Transverse colon (tissue), 4 donors: ENCODE measurements around the gene EIF4EBP2. TPM values are rescaled to one million over a fixed set of nuclear protein-coding genes. Genes with fewer than 3 reads are reported as not detected.

Experiments
- DNase-seq: peaks from one replicate; pipeline ENCODE4 v3.0.0-alpha.2; 2019
- H3K27ac ChIP-seq, 4 donors: fragments of 200-600 bp; sonication (generic); 2 replicates each; pipeline ENCODE4 v1.5.1; 2016 to 2018; ENCODE audit warnings: inconsistent platforms in 4 of 4
- H3K27me3 ChIP-seq: fragments of 200-600 bp; sonication (generic); 2 replicates; pipeline ENCODE4 v1.5.1; 2017; ENCODE audit warnings: inconsistent platforms
- H3K36me3 ChIP-seq, 4 donors: fragments of 200-600 bp; sonication (generic); 2 replicates each; pipeline ENCODE4 v1.5.1; 2017 to 2019; ENCODE audit warnings: inconsistent platforms in 4 of 4
- H3K4me1 ChIP-seq, 4 donors: fragments of 200-600 bp; sonication (generic); 2 replicates each; pipeline ENCODE4 v1.5.1; 2017 to 2020; ENCODE audit warnings: inconsistent platforms in 4 of 4
- H3K4me3 ChIP-seq, 4 donors: fragments of 200-600 bp; sonication (generic); 1 replicate in 1 of 4; 2 replicates in 3 of 4; pipeline versions ENCODE4 v1.5.1 to v1.6.1; 2017 to 2019; ENCODE audit warnings: inconsistent platforms in 4 of 4
- H3K9me3 ChIP-seq, 2 donors: fragments of 200-600 bp; sonication (generic); 2 replicates each; pipeline ENCODE4 v1.5.1; 2017 to 2019; ENCODE audit warnings: inconsistent platforms in 2 of 2
- EP300 ChIP-seq: sonication (generic); formaldehyde crosslinking; IDR thresholded peaks from one replicate; pipeline ENCODE4 v1.6.1; 2017; ENCODE audit warnings: antibody characterized with exemption, low read depth
- POLR2A ChIP-seq: fragments of 450-650 bp; IDR thresholded peaks from one replicate; pipeline ENCODE4 v1.6.1; 2016; ENCODE audit warnings: antibody characterized with exemption, mild to moderate bottlenecking, moderate library complexity
- POLR2AphosphoS5 ChIP-seq, 3 donors: sonication (generic); formaldehyde crosslinking; IDR thresholded peaks; one replicate each; pipeline ENCODE4 v1.6.1; 2016; ENCODE audit warnings: antibody characterized with exemption in 3 of 3
- WGBS, 2 donors: methylation state at CpG; one replicate each; pipeline ENCODE4 v1.1.5; 2018; ENCODE audit warnings: low coverage in 1 of 2; 5-methylcytosine and 5-hydroxymethylcytosine counted together
- in situ Hi-C, 4 donors: fragments of 200-750 bp; cut with MboI; loops; one replicate each; pipeline versions ENCODE4 v1.15.0 to v1.15.1; 2017; ENCODE audit warnings: low sequenced_read_pairs in 3 of 4, low pct_ligation_motif_present in 1 of 4, low pct_unique_long_range_greater_than_20kb in 1 of 4
- intact Hi-C: fragments of 100-400 bp; cut with DNase I; formaldehyde crosslinking; loops from one replicate; pipeline ENCODE4 v1.15.1; 2023; ENCODE audit warnings: low total_unique reads
- total RNA-seq, 4 donors: library from RNA; depleted of rRNA; stranded (reverse); fragments of >200 nt; gene quantifications; one replicate each; pipeline ENCODE4 v1.1.0, GENCODE V29; 2016
- TF ChIP-seq, protein P1 (sequence below), 5 experiments: fragments of 200-600 bp in 3 of 5; fragments of 450-650 bp in 2 of 5; sonication (generic) in 3 of 5; IDR thresholded peaks; 1 replicate in 2 of 5; 2 replicates in 3 of 5; pipeline ENCODE4 v1.5.1; 2016 to 2017; ENCODE audit warnings: antibody characterized with exemption in 5 of 5, inconsistent platforms in 3 of 5, mild to moderate bottlenecking in 2 of 5, moderate library complexity in 1 of 5

EIF4EBP2 gene
- total RNA-seq, 4 donors from 2014 or later, result 43.6 to 117 (median 110) TPM

GRCh38 chr10:70426823-70427222, 22.9 kb downstream of the EIF4EBP2 start:
- DNase-seq, result no peak
- TF ChIP-seq EP300 (no peak), POLR2AphosphoS5 (IDR thresholded peaks at IDR 0.05) (no peak), POLR2A (no peak)
- TF ChIP-seq, protein P1, sequence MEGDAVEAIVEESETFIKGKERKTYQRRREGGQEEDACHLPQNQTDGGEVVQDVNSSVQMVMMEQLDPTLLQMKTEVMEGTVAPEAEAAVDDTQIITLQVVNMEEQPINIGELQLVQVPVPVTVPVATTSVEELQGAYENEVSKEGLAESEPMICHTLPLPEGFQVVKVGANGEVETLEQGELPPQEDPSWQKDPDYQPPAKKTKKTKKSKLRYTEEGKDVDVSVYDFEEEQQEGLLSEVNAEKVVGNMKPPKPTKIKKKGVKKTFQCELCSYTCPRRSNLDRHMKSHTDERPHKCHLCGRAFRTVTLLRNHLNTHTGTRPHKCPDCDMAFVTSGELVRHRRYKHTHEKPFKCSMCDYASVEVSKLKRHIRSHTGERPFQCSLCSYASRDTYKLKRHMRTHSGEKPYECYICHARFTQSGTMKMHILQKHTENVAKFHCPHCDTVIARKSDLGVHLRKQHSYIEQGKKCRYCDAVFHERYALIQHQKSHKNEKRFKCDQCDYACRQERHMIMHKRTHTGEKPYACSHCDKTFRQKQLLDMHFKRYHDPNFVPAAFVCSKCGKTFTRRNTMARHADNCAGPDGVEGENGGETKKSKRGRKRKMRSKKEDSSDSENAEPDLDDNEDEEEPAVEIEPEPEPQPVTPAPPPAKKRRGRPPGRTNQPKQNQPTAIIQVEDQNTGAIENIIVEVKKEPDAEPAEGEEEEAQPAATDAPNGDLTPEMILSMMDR (IDR thresholded peaks at IDR 0.05), result no peak
- H3K9me3 ChIP-seq, result no peaks in the 10 kb centered on the region
- H3K36me3 ChIP-seq, result peaks cover 0 to 28% (median 11%) of the 10 kb centered on the region in 4 donors
- WGBS, 2 donors, result 57 to 73% methylated on average over 2 to 3 of the region's 3 CpGs
- peaks cover 9 to 58% (median 34%) of the 10 kb centered on the region in 4 donors for H3K4me1 ChIP-seq
- H3K4me3 ChIP-seq, result no peak overlapping the region
- no peaks in the 10 kb centered on the region for H3K27me3 ChIP-seq
- no peak overlapping the region for H3K27ac ChIP-seq
- intact Hi-C loops, result no loop called here
- in situ Hi-C loops, result no loop called here

GRCh38 chr10:70430493-70431445, 26.8 kb downstream of the EIF4EBP2 start:
- peak; percentile 21 for TF ChIP-seq POLR2A
- peak; percentile 46 to 82 (median 81) for TF ChIP-seq POLR2AphosphoS5 (IDR thresholded peaks at IDR 0.05)
- peak; percentile 59 for TF ChIP-seq EP300
- TF ChIP-seq, protein P1 (IDR thresholded peaks at IDR 0.05), result peak in 1 of 5 experiments; percentile 18
- Histone ChIP-seq H3K4me1 (peaks cover 9 to 49% (median 28%) of the 10 kb centered on the region in 4 donors), H3K36me3 (peaks cover 0 to 6% (median 0%) of the 10 kb centered on the region in 4 donors), H3K27ac (peak overlapping the region; percentile 73 to 81 (median 79)), H3K4me3 (no peak overlapping the region), H3K9me3 (no peaks in the 10 kb centered on the region), H3K27me3 (no peaks in the 10 kb centered on the region)
- intact Hi-C loops (no loop called here), in situ Hi-C loops (no loop called here)
- 28 to 60% methylated on average over 1 to 6 of the region's 6 CpGs for WGBS, 2 donors
- peak; percentile 55 for DNase-seq

GRCh38 chr10:70432101-70432500, 28.2 kb downstream of the EIF4EBP2 start:
- no peaks in the 10 kb centered on the region for H3K9me3 ChIP-seq
- H3K4me3 ChIP-seq, result no peak overlapping the region
- peaks cover 9 to 36% (median 17%) of the 10 kb centered on the region in 4 donors for H3K4me1 ChIP-seq
- peak overlapping the region; percentile 73 to 81 (median 79) for H3K27ac ChIP-seq
- H3K36me3 ChIP-seq, result peaks cover 0 to 6% (median 0%) of the 10 kb centered on the region in 4 donors
- intact Hi-C loops (no loop called here), in situ Hi-C loops (no loop called here)
- no peaks in the 10 kb centered on the region for H3K27me3 ChIP-seq
- DNase-seq, result no peak
- TF ChIP-seq POLR2A (no peak), POLR2AphosphoS5 (IDR thresholded peaks at IDR 0.05) (no peak), EP300 (no peak)
- TF ChIP-seq, protein P1 (IDR thresholded peaks at IDR 0.05), result no peak
- 78% methylated on average over 4 of the region's 4 CpGs; no CpG with 5 or more reads in 1 of the 2 donors for WGBS, 2 donors

- Histone ChIP-seq H3K4me3 (no peak overlapping the region), H3K9me3 (no peaks in the 10 kb centered on the region), H3K4me1 (peaks cover 9 to 33% (median 15%) of the 10 kb centered on the region in 4 donors), H3K27ac (peak overlapping the region in 2 of 4 donors; percentile 73 to 79), H3K27me3 (no peaks in the 10 kb centered on the region), H3K36me3 (peaks cover 0 to 2% (median 0%) of the 10 kb centered on the region in 4 donors)
- no peak for DNase-seq
- TF ChIP-seq POLR2AphosphoS5 (IDR thresholded peaks at IDR 0.05) (no peak), EP300 (no peak), POLR2A (no peak)
- TF ChIP-seq, protein P1 (IDR thresholded peaks at IDR 0.05), result no peak
- 40 to 53% methylated on average over 3 to 6 of the region's 6 CpGs for WGBS, 2 donors
- intact Hi-C loops, result no loop called here
- in situ Hi-C loops, result no loop called here
Measured at GRCh38 chr10:70432561-70433263, 28.8 kb downstream of the EIF4EBP2 start.
